K562 (cell line): ENCODE measurements around the gene SYT14. TPM values are rescaled to one million over a fixed set of nuclear protein-coding genes. Genes with fewer than 3 reads are reported as not detected.

Experiments used
- ATAC-seq: fragments of 200-7000 bp; cut with Tn5 transposase; 3 replicates; pipeline ENCODE4 v1.9.1; 2020; ENCODE audit warnings: moderate library complexity
- BruUV-seq: library from RNA; stranded (reverse); fragments of 400-500 nt; replicated peaks from 2 replicates; lab custom pipeline; 2021; lab: Mats Ljungman, UMichigan
- CTCF ChIA-PET: fragments of 300-600 bp; formaldehyde crosslinking; extraction: SDS; loops from one replicate; lab custom pipeline; 2021; ENCODE audit warnings: low intra/inter-chr PET ratio; lab: Yijun Ruan, JAX
- POLR2A ChIA-PET: fragments of 300-600, 350-650 bp; sonication (Branson Sonifier 250); formaldehyde crosslinking; extraction: SDS; loops from one replicate; lab custom pipeline; 2021; ENCODE audit warnings: antibody characterized with exemption, inconsistent platforms; lab: Yijun Ruan, JAX
- DNase-seq, 4 experiments: peaks; one replicate each; pipeline versions ENCODE4 v3.0.0 to v3.0.0-alpha.2; 2011 to 2018; ENCODE audit warnings: low spot score in 3 of 4, mixed read lengths in 3 of 4; ENCODE audit errors: extremely low read depth in 1 of 4
- FAIRE-seq: peaks from 2 replicates; lab custom pipeline; 2011; peaks lifted over from hg19 to GRCh38; lab: Jason Lieb, UNC
- H2AFZ ChIP-seq: 2 replicates; pipeline ENCODE4 v1.6.0; 2011; ENCODE audit warnings: low read depth, low read length, control low read depth, inconsistent platforms
- H3K27ac ChIP-seq: fragments of 200-600 bp; 3 replicates; pipeline ENCODE4 v1.8.0; 2011; ENCODE audit warnings: low read depth, mild to moderate bottlenecking, control low read depth, inconsistent platforms, low read length, moderate library complexity, mixed read lengths; ENCODE audit errors: extremely low read depth
- H3K27me3 ChIP-seq, 2 experiments: fragments of 300-600 bp in 1 of 2; 2 replicates in 1 of 2; 3 replicates in 1 of 2; pipeline versions ENCODE4 v1.6.0 to v1.8.0; 2011; ENCODE audit warnings: inconsistent platforms in 2 of 2, low read length in 2 of 2, mild to moderate bottlenecking in 1 of 2, mixed read lengths in 1 of 2, moderate library complexity in 1 of 2; ENCODE audit not compliant: control insufficient read depth in 2 of 2, insufficient read depth in 2 of 2
- H3K36me3 ChIP-seq: fragments of 300-600 bp; 3 replicates; pipeline ENCODE4 v1.8.0; 2011; ENCODE audit warnings: mild to moderate bottlenecking, low read length, inconsistent platforms; ENCODE audit not compliant: control insufficient read depth, insufficient read depth
- H3K4me1 ChIP-seq, 2 experiments: fragments of 200-600 bp in 1 of 2; replicated peaks in 1 of 2; 2 replicates in 1 of 2; 3 replicates in 1 of 2; pipeline versions ENCODE4 v1.5.1 to v1.8.0; 2011; ENCODE audit warnings: inconsistent platforms in 2 of 2, low read length in 2 of 2, mild to moderate bottlenecking in 1 of 2, mixed read lengths in 1 of 2, moderate library complexity in 1 of 2; ENCODE audit not compliant: control insufficient read depth in 2 of 2, insufficient read depth in 2 of 2
- H3K4me2 ChIP-seq: 2 replicates; pipeline ENCODE4 v1.6.1; 2011; ENCODE audit warnings: low read length, control low read depth, inconsistent platforms, mixed read lengths; ENCODE audit not compliant: insufficient read depth
- H3K4me3 ChIP-seq: fragments of 200-600 bp; sonication (generic), shearing (Covaris generic); 2 replicates; pipeline ENCODE4 v1.5.1; 2016; ENCODE audit warnings: control low read depth, inconsistent platforms
- H3K79me2 ChIP-seq: fragments of 200-600 bp; 3 replicates; pipeline ENCODE4 v1.8.0; 2011; ENCODE audit warnings: low read length, inconsistent platforms; ENCODE audit not compliant: control insufficient read depth, insufficient read depth
- H3K9ac ChIP-seq, 2 experiments: 2 replicates each; pipeline versions ENCODE4 v1.6.0 to v1.6.1; 2011; ENCODE audit warnings: low read depth in 2 of 2, low read length in 2 of 2, control low read depth in 1 of 2, inconsistent platforms in 1 of 2, mild to moderate bottlenecking in 1 of 2, mixed read lengths in 1 of 2; ENCODE audit not compliant: insufficient read depth in 1 of 2
- H3K9me1 ChIP-seq: one replicate; pipeline ENCODE4 v1.6.0; 2011; ENCODE audit warnings: inconsistent platforms, mild to moderate bottlenecking, low read length, moderate library complexity; ENCODE audit not compliant: control insufficient read depth, insufficient read depth
- H3K9me3 ChIP-seq: replicated peaks from 2 replicates; pipeline ENCODE4 v1.5.1; 2011; ENCODE audit warnings: low read depth, low read length, inconsistent platforms; ENCODE audit not compliant: control insufficient read depth, insufficient read depth
- H4K20me1 ChIP-seq: replicated peaks from 2 replicates; pipeline ENCODE4 v1.6.1; 2011; ENCODE audit warnings: low read length, inconsistent platforms, mixed read lengths; ENCODE audit not compliant: control insufficient read depth, insufficient read depth
- BACH1 ChIP-seq: fragments of 200-800 bp; sonication (Bioruptor generic); IDR thresholded peaks from 2 replicates; pipeline ENCODE4 v1.6.1; 2016; ENCODE audit warnings: missing genetic modification characterization, missing compliant biosample characterization
- CAMTA2 ChIP-seq: fragments of 250-450 bp; sonication (Bioruptor Pico); conservative IDR thresholded peaks from 2 replicates; pipeline ENCODE4 v1.5.1; 2022
- CBX1 ChIP-seq: sonication (generic); IDR thresholded peaks from 2 replicates; pipeline ENCODE4 v1.6.1; 2016; ENCODE audit warnings: antibody characterized with exemption, low read depth, mild to moderate bottlenecking
- ELK1 ChIP-seq: sonication (generic); formaldehyde crosslinking; IDR thresholded peaks from 2 replicates; pipeline ENCODE4 v1.8.1; 2022; ENCODE audit warnings: missing genetic modification reagents
- EP300 ChIP-seq: IDR thresholded peaks from 2 replicates; pipeline ENCODE4 v1.6.1; 2012; ENCODE audit warnings: low read length, improper control_type of control experiment
- GTF2F1 ChIP-seq: IDR thresholded peaks from 2 replicates; pipeline ENCODE4 v1.6.1; 2011; ENCODE audit warnings: low read depth, low read length, improper control_type of control experiment
- HDAC3 ChIP-seq: fragments of 450-650 bp; IDR thresholded peaks from 2 replicates; pipeline ENCODE4 v1.6.1; 2018; ENCODE audit warnings: borderline replicate concordance, mild to moderate bottlenecking, moderate library complexity; ENCODE audit not compliant: partially characterized antibody
- HMG20A ChIP-seq: fragments of 450-650 bp; formaldehyde crosslinking; conservative IDR thresholded peaks from 2 replicates; pipeline ENCODE4 v1.4.0; 2020; ENCODE audit warnings: mild to moderate bottlenecking, mixed read lengths
- KLF10 ChIP-seq: fragments of 250-450 bp; sonication (Bioruptor Pico); IDR thresholded peaks from 2 replicates; pipeline ENCODE4 v1.6.1; 2021; ENCODE audit warnings: matching md5 sums
- LARP7 ChIP-seq: fragments of 450-650 bp; IDR thresholded peaks from 2 replicates; pipeline ENCODE4 v1.6.1; 2016
- PREB ChIP-seq: sonication (generic); formaldehyde crosslinking; IDR thresholded peaks from 2 replicates; pipeline ENCODE4 v1.8.1; 2023; ENCODE audit warnings: mild to moderate bottlenecking, missing genetic modification reagents
- ZKSCAN1 ChIP-seq: fragments of 150-350 bp; IDR thresholded peaks from 2 replicates; pipeline ENCODE4 v1.6.1; 2016; ENCODE audit warnings: low read depth, low read length
- ZNF224 ChIP-seq: sonication (generic); formaldehyde crosslinking; IDR thresholded peaks from 2 replicates; pipeline ENCODE4 v1.8.0; 2022; ENCODE audit warnings: mild to moderate bottlenecking, missing genetic modification reagents
- ZNF584 ChIP-seq: fragments of 200-800 bp; sonication (Bioruptor generic); IDR thresholded peaks from 2 replicates; pipeline ENCODE4 v1.6.1; 2016; ENCODE audit warnings: low read depth, mild to moderate bottlenecking, missing genetic modification characterization, missing compliant biosample characterization
- WGBS: fragments of 100-300 bp; shearing (Covaris generic); methylation state at CpG from one replicate; pipeline ENCODE4 v1.1.6; 2016; ENCODE audit warnings: low coverage, mixed read lengths; ENCODE audit not compliant: insufficient coverage; ENCODE audit errors: missing lambda C conversion rate; 5-methylcytosine and 5-hydroxymethylcytosine counted together
- in situ Hi-C: fragments of 300-500 bp; cut with MboI; formaldehyde crosslinking; loops from 4 replicates; pipeline ENCODE4 v1.15.0; 2018; ENCODE audit warnings: inconsistent platforms, mixed read lengths
- intact Hi-C: fragments of 100-400 bp; cut with micrococcal nuclease; formaldehyde crosslinking; loops from 2 replicates; pipeline ENCODE4 v1.14.2; 2022
- polyA plus RNA-seq, 8 experiments: library from polyadenylated mRNA; depleted of rRNA in 4 of 8; stranded (reverse) in 5 of 8; unstranded in 3 of 8; fragments of >200 nt; fragmentation: Nextera tagmentation in 2 of 8; fragmentation: Illumina TruSeq in 1 of 8; extraction: Ambion mirVana in 2 of 8; extraction: Trizol in 1 of 8; gene quantifications; 2 replicates each; pipeline versions ENCODE4 v1.2.1 to v1.2.3, GENCODE V29; 2011 to 2014; ENCODE audit warnings: inconsistent platforms in 1 of 8, missing spikeins in 1 of 8
- total RNA-seq, 7 experiments: library from RNA; depleted of rRNA in 6 of 7; stranded (reverse); fragments of >200 nt in 6 of 7; fragmentation: Illumina TruSeq in 2 of 7; extraction: Trizol in 2 of 7; gene quantifications; 2 replicates each; pipeline versions ENCODE4 v1.2.1 to v1.2.3, GENCODE V29; 2011 to 2021; ENCODE audit warnings: low replicate concordance in 1 of 7

SYT14 gene
- total and polyA plus RNA-seq, 9 of the 15 experiments (the other 6 are each of a cell fraction or from before 2014, with no cell fraction given), result 0.01 to 0.04 TPM; not detected in 7

GRCh38 chr1:210123383-210123782 is 185.4 kb downstream of the SYT14 start:
- H3K4me1 ChIP-seq, result no peaks in the 10 kb centered on the region
- no peaks in the 10 kb centered on the region for H3K9me3 ChIP-seq
- no peak overlapping the region for H2AFZ ChIP-seq
- no peak for DNase-seq
- H3K4me2 ChIP-seq, result no peak overlapping the region
- BruUV-seq, result no TSS peak
- H3K36me3 ChIP-seq, result no peaks in the 10 kb centered on the region
- intact Hi-C loops, result no loop called here
- ChIA-PET CTCF (no interaction called here), POLR2A (no interaction called here)
- in situ Hi-C loops, result no loop called here
- no peaks in the 10 kb centered on the region for H3K79me2 ChIP-seq
- no peaks in the 10 kb centered on the region for H3K9me1 ChIP-seq
- 6% methylated on average over 1 of the region's 1 CpG for WGBS
- TF ChIP-seq LARP7, result no peak
- no peak for TF ChIP-seq CBX1
- TF ChIP-seq ZKSCAN1, result no peak
- no peak for TF ChIP-seq EP300
- no peak for TF ChIP-seq BACH1 (tag)
- no peak for TF ChIP-seq ZNF584 (CRISPR knock-in tag)
- TF ChIP-seq CAMTA2 (CRISPR knock-in tag), result no peak
- TF ChIP-seq HMG20A (CRISPR knock-in tag), result no peak
- no peak for TF ChIP-seq ZNF224 (CRISPR knock-in tag)
- no peak for TF ChIP-seq HDAC3
- no peak for TF ChIP-seq ELK1
- TF ChIP-seq KLF10 (CRISPR knock-in tag), result no peak
- no peak for TF ChIP-seq GTF2F1
- no peak for TF ChIP-seq PREB
- no peak overlapping the region for H3K9ac ChIP-seq
- no peak for FAIRE-seq
- H3K27me3 ChIP-seq, result no peaks in the 10 kb centered on the region
- no peak overlapping the region for H3K4me3 ChIP-seq
- no peak overlapping the region for H3K27ac ChIP-seq
- H4K20me1 ChIP-seq, result no peaks in the 10 kb centered on the region
- ATAC-seq, result no peak
